HG03280 (cell line): ENCODE measurements around the gene BEST2.
A peak's percentile ranks its signal among the peaks of the same experiment; 100 is the strongest.
"Not testable (repeated sequence)": the region's sequence is repeated elsewhere in the genome, so short reads cannot be mapped to it uniquely, and the experiment has no call there.

Source experiments
- ATAC-seq: cut with Tn5 transposase; IDR thresholded peaks from one replicate; pipeline ENCODE4 v1.9.1; 2021; ENCODE audit warnings: mild to moderate bottlenecking, moderate library complexity; ENCODE audit not compliant: unreplicated experiment

BEST2 gene

GRCh38 chr19:12797141-12797587 lies 45.6 kb downstream of the BEST2 start:
- no peak for ATAC-seq

- ATAC-seq = not testable (repeated sequence)
Observed at GRCh38 chr19:12797607-12798006, 46.0 kb downstream of the BEST2 start.

GRCh38 chr19:12799742-12800465 lies 48.3 kb downstream of the BEST2 start:
- ATAC-seq = no peak

GRCh38 chr19:12800466-12800770 lies 48.8 kb downstream of the BEST2 start:
- ATAC-seq = no peak

- ATAC-seq = no peak
Observed at GRCh38 chr19:12800923-12801465, 49.4 kb downstream of the BEST2 start.

GRCh38 chr19:12801466-12802266 lies 50.1 kb downstream of the BEST2 start, which contains the start of the genes PRDX2 and THSD8:
Gene PRDX2, minus strand, starts transcription at chr19:12801800. Its CDS starts 539 bp downstream, at chr19:12801261.
Gene THSD8, plus strand, starts transcription at chr19:12802069. Its CDS starts 3 bp downstream, at chr19:12802072.
- ATAC-seq = peak; percentile 49

- ATAC-seq = no peak
Observed at GRCh38 chr19:12802267-12803106, 50.9 kb downstream of the BEST2 start.

- no peak for ATAC-seq
Observed at GRCh38 chr19:12804051-12804450, 52.5 kb downstream of the BEST2 start.

- ATAC-seq = peak; percentile 70
Observed at GRCh38 chr19:12806242-12807081, 54.9 kb downstream of the BEST2 start, which contains the start of gene RNASEH2A. Gene RNASEH2A, plus strand, starts transcription at chr19:12806584. Its CDS starts 90 bp downstream, at chr19:12806674.
